ENCODE measurements around the gene FBXW10.
"Not testable (repeated sequence)": the region's sequence is repeated elsewhere in the genome, so short reads cannot be mapped to it uniquely, and the experiment has no call there.

DNA sequence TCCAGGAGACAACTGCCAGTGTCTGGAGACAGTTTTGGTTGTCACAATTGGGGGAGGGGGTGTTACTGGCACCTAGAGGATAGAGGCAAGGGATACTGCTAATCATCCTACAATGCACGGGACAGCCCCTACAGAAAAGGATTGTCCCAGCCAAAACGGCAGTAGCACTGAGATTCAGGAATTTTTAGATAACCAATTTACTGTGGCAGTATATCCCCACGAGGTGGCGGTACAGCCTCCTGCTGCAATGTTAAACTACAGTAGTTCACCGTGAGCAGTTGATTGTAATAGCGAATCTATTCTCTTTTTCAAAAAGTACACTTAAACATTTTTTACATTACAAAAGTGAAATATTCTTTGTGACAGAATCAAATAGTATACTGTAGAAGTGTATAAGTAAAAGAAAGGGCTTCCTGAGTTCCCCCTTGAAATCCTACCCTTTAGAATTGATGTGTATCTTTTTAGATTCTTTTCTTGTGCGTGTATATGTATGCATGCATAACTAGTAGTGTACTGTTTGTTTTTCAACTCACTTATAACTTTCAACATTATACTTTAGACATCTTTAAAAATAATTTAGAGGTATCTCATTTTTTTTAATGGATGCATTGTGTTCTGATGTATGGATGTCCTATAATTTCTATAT lies 31.4 kb upstream of the FBXW10 start:
- TF ChIP-seq, protein P1, sequence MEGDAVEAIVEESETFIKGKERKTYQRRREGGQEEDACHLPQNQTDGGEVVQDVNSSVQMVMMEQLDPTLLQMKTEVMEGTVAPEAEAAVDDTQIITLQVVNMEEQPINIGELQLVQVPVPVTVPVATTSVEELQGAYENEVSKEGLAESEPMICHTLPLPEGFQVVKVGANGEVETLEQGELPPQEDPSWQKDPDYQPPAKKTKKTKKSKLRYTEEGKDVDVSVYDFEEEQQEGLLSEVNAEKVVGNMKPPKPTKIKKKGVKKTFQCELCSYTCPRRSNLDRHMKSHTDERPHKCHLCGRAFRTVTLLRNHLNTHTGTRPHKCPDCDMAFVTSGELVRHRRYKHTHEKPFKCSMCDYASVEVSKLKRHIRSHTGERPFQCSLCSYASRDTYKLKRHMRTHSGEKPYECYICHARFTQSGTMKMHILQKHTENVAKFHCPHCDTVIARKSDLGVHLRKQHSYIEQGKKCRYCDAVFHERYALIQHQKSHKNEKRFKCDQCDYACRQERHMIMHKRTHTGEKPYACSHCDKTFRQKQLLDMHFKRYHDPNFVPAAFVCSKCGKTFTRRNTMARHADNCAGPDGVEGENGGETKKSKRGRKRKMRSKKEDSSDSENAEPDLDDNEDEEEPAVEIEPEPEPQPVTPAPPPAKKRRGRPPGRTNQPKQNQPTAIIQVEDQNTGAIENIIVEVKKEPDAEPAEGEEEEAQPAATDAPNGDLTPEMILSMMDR (IDR thresholded peaks at IDR 0.05), result peak; percentile 14 to 64 (median 61)
- not testable (repeated sequence) for TF ChIP-seq POLR2A (IDR thresholded peaks at IDR 0.05)

Measured in Peyer's patch (tissue), 4 donors.